Psoas muscle (tissue), 8 donors: ENCODE results near the gene ULK4. TPM values are rescaled to one million over a fixed set of nuclear protein-coding genes. Genes with fewer than 3 reads are reported as not detected.

Source experiments
- ATAC-seq, 4 donors: fragments of 200-7000 bp; cut with Tn5 transposase; one replicate each; pipeline ENCODE4 v1.9.1; 2020; ENCODE audit warnings: moderate library complexity in 3 of 4, mild to moderate bottlenecking in 2 of 4
- DNase-seq, 2 donors: peaks; one replicate each; pipeline ENCODE4 v3.0.0-alpha.2; 2020
- H3K27ac ChIP-seq: fragments of 200-600 bp; one replicate; pipeline ENCODE4 v1.8.0; 2022
- H3K27me3 ChIP-seq, 3 donors: fragments of 200-600 bp in 1 of 3; one replicate each; pipeline versions ENCODE4 v1.6.1 to v1.8.0; 2013 to 2022; ENCODE audit warnings: low read length in 2 of 3, mild to moderate bottlenecking in 2 of 3, moderate library complexity in 1 of 3; ENCODE audit not compliant: insufficient read depth in 3 of 3
- H3K36me3 ChIP-seq, 2 donors: fragments of 200-600 bp in 1 of 2; one replicate each; pipeline versions ENCODE4 v1.6.1 to v1.8.0; 2013 to 2022; ENCODE audit warnings: low read depth in 1 of 2, mild to moderate bottlenecking in 1 of 2, moderate library complexity in 1 of 2; ENCODE audit not compliant: insufficient read depth in 1 of 2
- H3K4me1 ChIP-seq: fragments of 200-600 bp; one replicate; pipeline ENCODE4 v1.8.0; 2022
- H3K4me3 ChIP-seq: fragments of 200-600 bp; one replicate; pipeline ENCODE4 v1.8.0; 2022; ENCODE audit warnings: mild to moderate bottlenecking
- H3K9me3 ChIP-seq: fragments of 200-600 bp; one replicate; pipeline ENCODE4 v1.8.0; 2022
- WGBS, 3 donors: extraction: QIAGEN DNeasy Blood & Tissue Kit; methylation state at CpG; one replicate each; pipeline versions ENCODE4 v1.1.6 to v1.1.7; 2013; 5-methylcytosine and 5-hydroxymethylcytosine counted together
- intact Hi-C, 2 donors: fragments of 100-400 bp; cut with DNase I; formaldehyde crosslinking; loops; one replicate each; pipeline versions ENCODE4 v1.11.0 to v1.14.2; 2022
- polyA plus RNA-seq, 3 donors: library from polyadenylated mRNA; stranded (reverse); fragments of 200-250 nt; gene quantifications; one replicate each; pipeline ENCODE4 v1.2.3, GENCODE V29; 2013
- total RNA-seq, 4 donors: library from RNA; stranded (reverse); fragmentation: NEBNext Ultra II Directional in 2 of 4; extraction: Animal tissue kit (Norgen Biotek cat#: 25700) in 2 of 4; gene quantifications; one replicate each; pipeline versions ENCODE4 v1.2.1 to v1.2.4, GENCODE V29; 2021 to 2023
- TF ChIP-seq, protein P1 (sequence below): fragments of 200-600 bp; IDR thresholded peaks from one replicate; pipeline ENCODE4 v1.8.0; 2022; ENCODE audit warnings: antibody characterized with exemption
- donor health status: healthy with polysubstance abuse.
- donor health status: DM: no; HTN: no; CAD: no; lungs with moderate emphysema.
- donor health status: Bipolar disorder and iron deficiency.
- donor health status: healthy.
- donor health status: DM: yes; HTN: yes; CAD: no.
- donor health status: DM: no; HTN: no; CAD: no.
- donor health status: DM: no; HTN: no; CAD: no.
- donor health status: DM: yes; HTN: yes; CAD: no.

ULK4 gene
- total and polyA plus RNA-seq, 7 donors: 0.61 to 3.2 (median 1.0) TPM

DNA sequence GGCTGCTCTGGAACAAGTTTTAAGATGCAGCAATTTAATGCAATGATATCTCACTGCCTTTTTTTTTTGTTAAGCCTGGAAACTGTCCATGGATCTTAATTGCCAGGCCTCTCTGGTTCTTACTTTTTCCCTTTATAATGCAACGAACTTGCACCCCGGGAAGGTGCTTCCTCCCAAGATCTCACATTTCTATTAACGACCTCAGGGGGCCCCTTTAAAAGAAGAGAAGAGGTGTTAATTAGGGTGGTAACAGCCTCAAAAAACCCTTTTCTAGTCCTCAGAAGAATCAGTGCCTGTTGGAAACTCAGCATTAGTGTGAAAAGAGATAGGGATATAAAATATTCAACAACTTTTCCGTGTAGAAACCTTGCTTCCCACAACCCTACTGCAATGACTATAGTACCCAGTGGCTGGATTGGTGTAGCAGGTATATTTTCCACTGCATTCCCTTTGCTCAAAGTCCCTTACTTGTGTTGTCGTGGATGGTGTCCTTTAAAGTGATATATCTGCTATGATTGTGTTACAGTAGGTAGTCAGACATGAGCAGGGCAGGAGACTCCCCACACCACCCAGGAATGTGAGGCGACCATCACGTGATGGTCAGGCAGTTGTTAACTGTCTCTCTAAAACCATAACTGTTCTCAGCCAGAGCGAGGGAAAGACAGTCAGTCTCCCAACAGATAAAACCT, 640.8 kb downstream of the ULK4 start:
- Histone ChIP-seq H3K36me3 (no peaks in the 10 kb centered on the region), H3K4me1 (no peaks in the 10 kb centered on the region), H3K27me3 (no peaks in the 10 kb centered on the region), H3K9me3 (no peaks in the 10 kb centered on the region), H3K27ac (no peak overlapping the region), H3K4me3 (no peak overlapping the region)
- WGBS, 3 donors: 61 to 65% (median 64%) methylated on average over 8 of the region's 8 CpGs
- intact Hi-C loops: no loop called here
- no peak for ATAC-seq
- TF ChIP-seq, protein P1, sequence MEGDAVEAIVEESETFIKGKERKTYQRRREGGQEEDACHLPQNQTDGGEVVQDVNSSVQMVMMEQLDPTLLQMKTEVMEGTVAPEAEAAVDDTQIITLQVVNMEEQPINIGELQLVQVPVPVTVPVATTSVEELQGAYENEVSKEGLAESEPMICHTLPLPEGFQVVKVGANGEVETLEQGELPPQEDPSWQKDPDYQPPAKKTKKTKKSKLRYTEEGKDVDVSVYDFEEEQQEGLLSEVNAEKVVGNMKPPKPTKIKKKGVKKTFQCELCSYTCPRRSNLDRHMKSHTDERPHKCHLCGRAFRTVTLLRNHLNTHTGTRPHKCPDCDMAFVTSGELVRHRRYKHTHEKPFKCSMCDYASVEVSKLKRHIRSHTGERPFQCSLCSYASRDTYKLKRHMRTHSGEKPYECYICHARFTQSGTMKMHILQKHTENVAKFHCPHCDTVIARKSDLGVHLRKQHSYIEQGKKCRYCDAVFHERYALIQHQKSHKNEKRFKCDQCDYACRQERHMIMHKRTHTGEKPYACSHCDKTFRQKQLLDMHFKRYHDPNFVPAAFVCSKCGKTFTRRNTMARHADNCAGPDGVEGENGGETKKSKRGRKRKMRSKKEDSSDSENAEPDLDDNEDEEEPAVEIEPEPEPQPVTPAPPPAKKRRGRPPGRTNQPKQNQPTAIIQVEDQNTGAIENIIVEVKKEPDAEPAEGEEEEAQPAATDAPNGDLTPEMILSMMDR: no peak
- DNase-seq: no peak

- intact Hi-C loops: no loop called here
- Histone ChIP-seq H3K9me3 (no peaks in the 10 kb centered on the region), H3K36me3 (no peaks in the 10 kb centered on the region), H3K27ac (no peak overlapping the region), H3K4me1 (no peaks in the 10 kb centered on the region), H3K27me3 (no peaks in the 10 kb centered on the region), H3K4me3 (no peak overlapping the region)
- no peak for ATAC-seq
- no peak for DNase-seq
- TF ChIP-seq, protein P1: no peak
- WGBS, 3 donors: 43 to 62% (median 46%) methylated on average over 2 of the region's 2 CpGs
These were observed 643.4 kb downstream of the ULK4 start for GRCh38 chr3:41318520-41318919.

DNA sequence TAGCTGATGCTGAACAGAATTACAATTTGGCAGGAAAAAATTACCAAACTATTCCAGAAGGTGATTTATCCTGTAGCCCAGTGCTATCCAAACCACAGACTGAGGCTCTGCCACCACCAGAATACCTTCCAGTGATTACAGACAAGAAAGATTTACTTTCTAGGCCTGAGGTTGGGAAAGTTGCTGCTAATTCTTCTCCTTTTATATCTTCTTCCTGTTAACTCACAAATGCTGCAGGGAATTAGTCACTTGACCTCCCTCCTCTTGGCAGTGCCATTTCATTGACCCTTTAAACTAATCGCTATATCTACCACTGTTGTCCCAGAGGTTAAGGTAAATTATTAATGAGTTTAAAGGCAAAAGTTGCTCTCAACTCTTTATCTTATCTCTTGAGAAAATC, 644.2 kb downstream of the ULK4 start:
- H3K27me3 ChIP-seq: no peaks in the 10 kb centered on the region
- H3K9me3 ChIP-seq: no peaks in the 10 kb centered on the region
- WGBS, 3 donors: 85 to 97% (median 96%) methylated on average over 1 of the region's 1 CpG
- TF ChIP-seq, protein P1: no peak
- H3K27ac ChIP-seq: no peak overlapping the region
- H3K4me1 ChIP-seq: no peaks in the 10 kb centered on the region
- ATAC-seq: no peak
- DNase-seq: no peak
- H3K36me3 ChIP-seq: no peaks in the 10 kb centered on the region
- H3K4me3 ChIP-seq: no peak overlapping the region
- intact Hi-C loops: no loop called here

- H3K4me1 ChIP-seq: no peaks in the 10 kb centered on the region
- 97 to 98% (median 98%) methylated on average over 6 of the region's 6 CpGs for WGBS, 3 donors
- TF ChIP-seq, protein P1: no peak
- no peak for DNase-seq
- no peaks in the 10 kb centered on the region for H3K36me3 ChIP-seq
- H3K4me3 ChIP-seq: no peak overlapping the region
- no peaks in the 10 kb centered on the region for H3K9me3 ChIP-seq
- no peaks in the 10 kb centered on the region for H3K27me3 ChIP-seq
- no peak overlapping the region for H3K27ac ChIP-seq
- intact Hi-C loops: no loop called here
- no peak for ATAC-seq
These were observed 644.6 kb downstream of the ULK4 start for GRCh38 chr3:41317298-41317697.

GRCh38 chr3:41315126-41315525, 646.8 kb downstream of the ULK4 start:
- 82 to 92% (median 90%) methylated on average over 2 of the region's 2 CpGs for WGBS, 3 donors
- H3K27me3 ChIP-seq: no peaks in the 10 kb centered on the region
- H3K4me1 ChIP-seq: no peaks in the 10 kb centered on the region
- no peak overlapping the region for H3K27ac ChIP-seq
- no peaks in the 10 kb centered on the region for H3K36me3 ChIP-seq
- H3K4me3 ChIP-seq: no peak overlapping the region
- TF ChIP-seq, protein P1: no peak
- DNase-seq (no peak), ATAC-seq (no peak)
- intact Hi-C loops: no loop called here
- H3K9me3 ChIP-seq: no peaks in the 10 kb centered on the region
